ENCODE measurements around the gene LAT.

DNA sequence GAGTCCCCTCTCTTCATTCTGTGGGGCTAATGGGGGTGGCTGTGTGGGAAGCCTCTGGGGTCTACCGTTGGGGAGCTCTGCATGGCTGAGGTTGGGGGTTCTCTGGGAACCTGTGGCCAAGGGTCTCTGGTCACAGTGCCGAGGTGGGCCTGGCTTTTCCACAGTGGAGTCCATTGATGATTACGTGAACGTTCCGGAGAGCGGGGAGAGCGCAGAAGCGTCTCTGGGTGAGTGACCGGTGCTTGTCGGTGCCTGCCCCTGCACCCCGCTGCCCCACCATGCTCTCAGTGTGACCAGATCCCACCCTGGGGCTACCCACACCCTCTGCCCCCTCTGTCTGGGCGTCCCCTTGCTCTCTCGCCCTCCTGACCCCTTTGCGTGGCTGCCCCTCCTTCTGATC, 4.5 kb downstream of the LAT start:
- TF ChIP-seq, protein P1, sequence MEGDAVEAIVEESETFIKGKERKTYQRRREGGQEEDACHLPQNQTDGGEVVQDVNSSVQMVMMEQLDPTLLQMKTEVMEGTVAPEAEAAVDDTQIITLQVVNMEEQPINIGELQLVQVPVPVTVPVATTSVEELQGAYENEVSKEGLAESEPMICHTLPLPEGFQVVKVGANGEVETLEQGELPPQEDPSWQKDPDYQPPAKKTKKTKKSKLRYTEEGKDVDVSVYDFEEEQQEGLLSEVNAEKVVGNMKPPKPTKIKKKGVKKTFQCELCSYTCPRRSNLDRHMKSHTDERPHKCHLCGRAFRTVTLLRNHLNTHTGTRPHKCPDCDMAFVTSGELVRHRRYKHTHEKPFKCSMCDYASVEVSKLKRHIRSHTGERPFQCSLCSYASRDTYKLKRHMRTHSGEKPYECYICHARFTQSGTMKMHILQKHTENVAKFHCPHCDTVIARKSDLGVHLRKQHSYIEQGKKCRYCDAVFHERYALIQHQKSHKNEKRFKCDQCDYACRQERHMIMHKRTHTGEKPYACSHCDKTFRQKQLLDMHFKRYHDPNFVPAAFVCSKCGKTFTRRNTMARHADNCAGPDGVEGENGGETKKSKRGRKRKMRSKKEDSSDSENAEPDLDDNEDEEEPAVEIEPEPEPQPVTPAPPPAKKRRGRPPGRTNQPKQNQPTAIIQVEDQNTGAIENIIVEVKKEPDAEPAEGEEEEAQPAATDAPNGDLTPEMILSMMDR (IDR thresholded peaks at IDR 0.05) = no peak
- no peak for TF ChIP-seq POLR2A (IDR thresholded peaks at IDR 0.05)
